ENCODE measurements around the gene MYRFL. TPM values are rescaled to one million over a fixed set of nuclear protein-coding genes. Genes with fewer than 3 reads are reported as not detected.

Gene MYRFL
- total RNA-seq, 1 donor from 2014 or later, result 0.26 TPM

DNA sequence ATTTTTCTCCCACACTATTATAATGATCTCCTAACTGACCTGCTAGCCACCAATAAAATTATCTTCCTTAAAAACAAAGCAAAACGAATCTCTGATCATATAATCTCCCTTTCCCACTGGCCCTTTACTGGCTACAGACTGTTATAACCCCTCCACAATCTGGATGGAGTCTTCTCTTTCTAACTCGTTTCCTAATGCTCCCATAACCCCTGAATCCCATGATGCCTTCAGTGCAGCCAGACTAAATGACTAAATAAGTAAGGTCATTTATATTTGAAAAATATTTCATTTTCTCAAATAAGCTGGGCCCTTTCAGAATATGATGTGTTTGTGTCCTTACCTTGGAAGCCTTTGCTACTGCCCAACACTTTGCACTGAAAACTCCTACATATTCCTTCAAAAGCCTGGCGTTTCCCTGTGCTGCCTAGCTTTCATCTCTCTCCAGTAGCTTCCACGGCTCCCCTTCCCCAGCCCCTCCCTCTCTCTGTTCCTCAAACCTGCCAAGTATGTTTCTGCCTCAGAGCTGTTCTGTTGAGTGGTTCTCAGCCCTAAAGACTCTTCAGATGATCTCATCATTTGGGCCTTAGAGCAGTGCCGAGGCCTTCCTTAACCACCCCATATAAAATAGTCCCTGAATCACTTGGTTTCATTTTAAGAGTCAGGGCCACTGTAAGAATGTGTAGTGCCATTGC is 91.7 kb downstream of the MYRFL start:
- DNase-seq (ENCODE audit: low read depth), result no peak
- no peak for FAIRE-seq
- no peak overlapping the region for H3K4me3 ChIP-seq (ENCODE audit: low read depth, low read length)
- H3K36me3 ChIP-seq (ENCODE audit: control insufficient read depth, insufficient read depth, low read length), result no peaks in the 10 kb centered on the region
- H3K27me3 ChIP-seq (ENCODE audit: control insufficient read depth, insufficient read depth, low read length), result no peaks in the 10 kb centered on the region
- no peak for TF ChIP-seq CTCF (IDR thresholded peaks at IDR 0.05; ENCODE audit: insufficient read depth, low read length, severe bottlenecking)

DNA sequence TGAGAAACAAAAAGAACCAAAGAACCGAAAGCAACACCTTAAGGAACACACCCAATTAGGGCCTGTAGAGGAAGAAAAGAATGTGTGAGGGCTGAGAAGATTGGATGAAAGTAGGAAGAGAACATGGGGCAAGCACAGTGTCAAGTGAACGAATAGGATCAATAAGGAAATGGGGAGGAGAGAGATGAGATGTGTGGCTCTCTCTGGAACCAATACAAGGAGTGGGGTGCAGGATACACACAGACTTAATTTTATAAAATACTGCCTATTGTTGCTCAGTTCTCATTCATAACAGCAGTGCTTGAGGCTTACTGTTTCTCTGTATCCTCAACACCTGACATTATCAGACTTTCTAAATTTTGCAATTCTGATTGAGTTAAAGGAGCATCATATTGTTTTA is 93.3 kb downstream of the MYRFL start:
- Histone ChIP-seq H3K36me3 (ENCODE audit: control insufficient read depth, insufficient read depth, low read length) (no peaks in the 10 kb centered on the region), H3K27me3 (ENCODE audit: control insufficient read depth, insufficient read depth, low read length) (no peaks in the 10 kb centered on the region), H3K4me3 (ENCODE audit: low read depth, low read length) (no peak overlapping the region)
- FAIRE-seq, result no peak
- TF ChIP-seq CTCF (IDR thresholded peaks at IDR 0.05; ENCODE audit: insufficient read depth, low read length, severe bottlenecking), result no peak
- DNase-seq (ENCODE audit: low read depth), result no peak

DNA sequence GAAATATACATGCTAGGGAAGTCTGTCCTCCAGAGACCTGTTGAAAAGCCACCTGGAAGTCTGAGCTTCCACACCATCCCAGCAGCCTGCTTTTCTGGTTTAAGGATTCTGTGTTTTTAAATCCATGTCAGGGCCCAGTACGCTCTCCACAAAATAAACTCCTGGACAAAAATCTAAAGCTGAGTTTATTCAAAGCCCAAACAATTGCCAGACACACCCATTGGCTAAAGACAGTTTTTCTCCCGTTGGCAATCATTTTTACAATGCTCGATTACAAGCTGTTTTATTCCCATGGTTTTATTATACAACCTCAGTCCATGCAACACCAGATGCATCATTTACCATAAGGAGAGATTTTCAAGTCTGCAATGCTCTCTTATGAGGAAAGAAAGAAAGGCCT is 94.5 kb downstream of the MYRFL start:
- Histone ChIP-seq H3K27me3 (ENCODE audit: control insufficient read depth, insufficient read depth, low read length) (no peaks in the 10 kb centered on the region), H3K4me3 (ENCODE audit: low read depth, low read length) (no peak overlapping the region), H3K36me3 (ENCODE audit: control insufficient read depth, insufficient read depth, low read length) (no peaks in the 10 kb centered on the region)
- TF ChIP-seq CTCF (IDR thresholded peaks at IDR 0.05; ENCODE audit: insufficient read depth, low read length, severe bottlenecking), result no peak
- FAIRE-seq, result no peak
- no peak for DNase-seq (ENCODE audit: low read depth)

DNA sequence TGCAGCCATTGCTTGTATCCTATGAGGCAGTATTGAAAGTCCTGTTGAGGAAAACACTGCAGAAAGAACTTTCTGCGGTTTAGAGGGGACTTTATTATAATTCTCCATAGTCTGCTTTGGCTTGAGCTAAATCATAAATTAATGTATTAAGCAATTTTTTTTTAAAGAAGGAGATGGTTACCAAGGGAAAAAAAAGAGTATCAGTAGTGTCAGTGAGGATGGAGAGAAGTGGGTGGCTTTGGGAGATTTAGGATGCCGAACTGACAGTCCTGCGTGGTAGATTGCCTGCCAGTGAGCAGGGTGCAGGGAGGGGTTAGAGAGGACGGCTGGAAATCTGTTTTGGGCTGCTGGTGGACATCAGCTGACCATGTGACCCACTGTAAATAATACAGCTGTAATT is 96.8 kb downstream of the MYRFL start:
- no peak for FAIRE-seq
- Histone ChIP-seq H3K27me3 (ENCODE audit: control insufficient read depth, insufficient read depth, low read length) (no peaks in the 10 kb centered on the region), H3K4me3 (ENCODE audit: low read depth, low read length) (no peak overlapping the region), H3K36me3 (ENCODE audit: control insufficient read depth, insufficient read depth, low read length) (no peaks in the 10 kb centered on the region)
- no peak for DNase-seq (ENCODE audit: low read depth)
- no peak for TF ChIP-seq CTCF (IDR thresholded peaks at IDR 0.05; ENCODE audit: insufficient read depth, low read length, severe bottlenecking)

GRCh38 chr12:69922999-69923398 is 98.0 kb downstream of the MYRFL start:
- Histone ChIP-seq H3K4me3 (ENCODE audit: low read depth, low read length) (no peak overlapping the region), H3K27me3 (ENCODE audit: control insufficient read depth, insufficient read depth, low read length) (no peaks in the 10 kb centered on the region), H3K36me3 (ENCODE audit: control insufficient read depth, insufficient read depth, low read length) (no peaks in the 10 kb centered on the region)
- DNase-seq (ENCODE audit: low read depth), result no peak
- no peak for TF ChIP-seq CTCF (IDR thresholded peaks at IDR 0.05; ENCODE audit: insufficient read depth, low read length, severe bottlenecking)
- no peak for FAIRE-seq

DNA sequence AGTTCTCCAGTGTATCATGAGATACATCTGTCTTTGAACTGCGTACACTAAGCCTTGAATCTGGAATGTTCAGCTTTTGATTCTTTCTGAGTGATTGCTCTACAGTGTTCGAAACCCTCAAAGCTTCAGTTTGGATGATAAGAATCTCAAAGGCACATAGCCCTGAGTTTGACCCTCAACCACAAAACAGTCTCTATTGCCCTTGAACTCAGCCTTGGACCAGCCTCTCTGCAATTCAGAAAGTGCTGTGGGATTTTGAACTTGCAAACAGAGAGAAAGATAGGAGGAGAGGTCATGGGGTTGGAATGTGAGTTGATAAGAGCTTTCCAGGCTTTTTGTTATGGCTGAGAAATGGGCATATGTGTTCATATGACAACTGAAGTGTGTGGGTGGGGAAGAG is 100.3 kb downstream of the MYRFL start:
- no peak for TF ChIP-seq CTCF (IDR thresholded peaks at IDR 0.05; ENCODE audit: insufficient read depth, low read length, severe bottlenecking)
- peak; percentile 70 for FAIRE-seq
- Histone ChIP-seq H3K36me3 (ENCODE audit: control insufficient read depth, insufficient read depth, low read length) (no peaks in the 10 kb centered on the region), H3K27me3 (ENCODE audit: control insufficient read depth, insufficient read depth, low read length) (no peaks in the 10 kb centered on the region), H3K4me3 (ENCODE audit: low read depth, low read length) (no peak overlapping the region)
- DNase-seq (ENCODE audit: low read depth), result no peak
